Fibroblast of pulmonary artery (primary cell): Measurements from ENCODE around the gene KRTAP10-6.
"Not testable (repeated sequence)": the region's sequence is repeated elsewhere in the genome, so short reads cannot be mapped to it uniquely, and the experiment has no call there.

ENCODE experiments used
- DNase-seq: peaks from one replicate; pipeline ENCODE4 v3.0.0-alpha.2; 2010; ENCODE audit warnings: low read depth
- H3K4me3 ChIP-seq: replicated peaks from 2 replicates; pipeline ENCODE4 v1.5.1; 2011; ENCODE audit warnings: low read depth, mild to moderate bottlenecking, control low read depth, low read length, moderate library complexity
- CTCF ChIP-seq: IDR thresholded peaks from 2 replicates; pipeline ENCODE4 v1.5.1; 2011; ENCODE audit warnings: mild to moderate bottlenecking, control low read depth, low read length, inconsistent platforms; ENCODE audit errors: missing control alignments

The KRTAP10-6 gene

DNA sequence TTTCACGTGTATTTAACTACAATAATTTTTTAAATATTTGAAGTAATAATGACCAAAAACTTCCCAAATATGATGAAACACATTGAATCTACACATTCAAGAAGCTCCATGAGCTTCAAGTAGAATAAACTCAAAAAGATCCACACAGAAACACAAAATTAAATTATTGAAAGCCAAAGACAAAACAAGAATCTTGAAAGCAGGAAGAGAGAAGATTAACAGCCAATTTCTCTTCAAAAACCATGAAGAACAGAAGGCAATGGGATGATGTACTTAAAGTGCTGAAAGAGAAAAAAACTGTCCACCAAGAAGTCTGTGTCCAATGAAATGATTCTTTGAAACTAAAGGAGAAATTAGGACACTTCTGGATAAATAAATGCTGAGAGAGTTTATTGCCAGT, 39.8 kb upstream of the KRTAP10-6 start:
- H3K4me3 ChIP-seq = no peak overlapping the region
- no peak for TF ChIP-seq CTCF
- no peak for DNase-seq

- H3K4me3 ChIP-seq = no peak overlapping the region
- TF ChIP-seq CTCF = no peak
- DNase-seq = no peak
Observed at GRCh38 chr21:44630440-44630839, 38.1 kb upstream of the KRTAP10-6 start.

GRCh38 chr21:44628707-44629391, 36.5 kb upstream of the KRTAP10-6 start:
- no peak overlapping the region for H3K4me3 ChIP-seq
- TF ChIP-seq CTCF = no peak
- DNase-seq = no peak

- not testable (repeated sequence) for H3K4me3 ChIP-seq, DNase-seq
Observed at GRCh38 chr21:44627831-44628233, 35.5 kb upstream of the KRTAP10-6 start.

DNA sequence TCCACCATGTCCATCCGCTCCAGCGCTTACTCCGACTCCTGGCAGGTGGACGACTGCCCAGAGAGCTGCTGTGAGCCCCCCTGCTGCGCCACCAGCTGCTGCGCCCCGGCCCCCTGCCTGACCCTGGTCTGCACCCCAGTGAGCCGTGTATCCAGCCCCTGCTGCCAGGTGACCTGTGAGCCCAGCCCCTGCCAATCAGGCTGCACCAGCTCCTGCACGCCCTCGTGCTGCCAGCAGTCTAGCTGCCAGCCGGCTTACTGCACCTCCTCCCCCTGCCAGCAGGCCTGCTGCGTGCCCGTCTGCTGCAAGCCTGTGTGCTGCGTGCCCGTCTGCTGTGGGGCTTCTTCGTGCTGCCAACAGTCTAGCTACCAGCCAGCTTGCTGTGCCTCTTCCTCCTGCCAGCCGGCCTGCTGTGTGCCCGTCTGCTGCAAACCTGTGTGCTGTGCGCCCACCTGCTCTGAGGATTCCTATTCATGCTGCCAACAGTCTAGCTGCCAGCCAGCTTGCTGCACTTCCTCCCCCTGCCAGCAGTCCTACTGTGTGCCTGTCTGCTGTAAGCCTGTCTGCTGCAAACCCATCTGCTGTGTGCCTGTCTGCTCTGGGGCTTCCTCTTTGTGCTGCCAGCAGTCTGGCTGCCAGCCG, 35.0 kb upstream of the KRTAP10-6 start:
- not testable (repeated sequence) for H3K4me3 ChIP-seq, DNase-seq

- DNase-seq = no peak
- H3K4me3 ChIP-seq = no peak within 1 kb of the TSS
- TF ChIP-seq CTCF = no peak
Observed at GRCh38 chr21:44626673-44627143, 34.4 kb upstream of the KRTAP10-6 start, which contains the start of gene KRTAP10-9. Gene KRTAP10-9, plus strand, starts transcription at chr21:44627093. Its CDS starts 79 bp downstream, at chr21:44627172.

GRCh38 chr21:44626262-44626661, 34.0 kb upstream of the KRTAP10-6 start:
- no peak for TF ChIP-seq CTCF
- DNase-seq = no peak
- H3K4me3 ChIP-seq = no peak overlapping the region

GRCh38 chr21:44625756-44626155, 33.5 kb upstream of the KRTAP10-6 start:
- DNase-seq = no peak
- H3K4me3 ChIP-seq = no peak overlapping the region
- no peak for TF ChIP-seq CTCF
